LNCAP (cell line): ENCODE measurements around the gene ELFN1.

Source experiments
- TF ChIP-seq, protein P1 (sequence below): fragments of 450-650 bp; IDR thresholded peaks from 2 replicates; pipeline ENCODE4 v1.5.1; 2017; ENCODE audit warnings: mild to moderate bottlenecking

The ELFN1 gene

DNA sequence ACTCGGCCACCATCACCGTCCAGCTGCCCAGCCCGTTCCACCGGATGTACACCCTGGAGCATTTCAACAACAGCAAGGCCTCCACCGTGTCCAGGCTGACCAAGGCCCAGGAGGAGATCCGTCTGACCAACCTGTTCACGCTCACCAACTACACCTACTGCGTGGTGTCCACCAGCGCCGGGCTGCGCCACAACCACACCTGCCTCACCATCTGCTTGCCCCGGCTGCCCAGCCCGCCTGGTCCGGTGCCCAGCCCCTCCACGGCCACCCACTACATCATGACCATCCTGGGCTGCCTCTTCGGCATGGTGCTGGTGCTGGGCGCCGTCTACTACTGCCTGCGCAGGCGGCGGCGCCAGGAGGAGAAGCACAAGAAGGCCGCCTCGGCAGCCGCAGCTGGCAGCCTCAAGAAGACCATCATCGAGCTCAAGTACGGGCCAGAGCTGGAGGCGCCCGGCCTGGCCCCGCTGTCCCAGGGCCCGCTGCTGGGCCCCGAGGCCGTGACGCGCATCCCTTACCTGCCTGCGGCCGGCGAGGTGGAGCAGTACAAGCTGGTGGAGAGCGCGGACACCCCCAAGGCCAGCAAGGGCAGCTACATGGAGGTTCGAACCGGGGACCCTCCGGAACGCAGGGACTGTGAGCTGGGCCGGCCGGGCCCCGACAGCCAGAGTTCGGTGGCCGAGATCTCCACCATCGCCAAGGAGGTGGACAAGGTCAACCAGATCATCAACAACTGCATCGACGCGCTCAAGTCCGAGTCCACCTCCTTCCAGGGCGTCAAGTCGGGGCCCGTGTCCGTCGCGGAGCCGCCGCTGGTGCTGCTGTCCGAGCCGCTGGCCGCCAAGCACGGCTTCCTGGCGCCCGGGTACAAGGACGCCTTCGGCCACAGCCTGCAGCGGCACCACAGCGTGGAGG is 75.8 kb downstream of the ELFN1 start:
- TF ChIP-seq, protein P1, sequence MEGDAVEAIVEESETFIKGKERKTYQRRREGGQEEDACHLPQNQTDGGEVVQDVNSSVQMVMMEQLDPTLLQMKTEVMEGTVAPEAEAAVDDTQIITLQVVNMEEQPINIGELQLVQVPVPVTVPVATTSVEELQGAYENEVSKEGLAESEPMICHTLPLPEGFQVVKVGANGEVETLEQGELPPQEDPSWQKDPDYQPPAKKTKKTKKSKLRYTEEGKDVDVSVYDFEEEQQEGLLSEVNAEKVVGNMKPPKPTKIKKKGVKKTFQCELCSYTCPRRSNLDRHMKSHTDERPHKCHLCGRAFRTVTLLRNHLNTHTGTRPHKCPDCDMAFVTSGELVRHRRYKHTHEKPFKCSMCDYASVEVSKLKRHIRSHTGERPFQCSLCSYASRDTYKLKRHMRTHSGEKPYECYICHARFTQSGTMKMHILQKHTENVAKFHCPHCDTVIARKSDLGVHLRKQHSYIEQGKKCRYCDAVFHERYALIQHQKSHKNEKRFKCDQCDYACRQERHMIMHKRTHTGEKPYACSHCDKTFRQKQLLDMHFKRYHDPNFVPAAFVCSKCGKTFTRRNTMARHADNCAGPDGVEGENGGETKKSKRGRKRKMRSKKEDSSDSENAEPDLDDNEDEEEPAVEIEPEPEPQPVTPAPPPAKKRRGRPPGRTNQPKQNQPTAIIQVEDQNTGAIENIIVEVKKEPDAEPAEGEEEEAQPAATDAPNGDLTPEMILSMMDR = no peak

DNA sequence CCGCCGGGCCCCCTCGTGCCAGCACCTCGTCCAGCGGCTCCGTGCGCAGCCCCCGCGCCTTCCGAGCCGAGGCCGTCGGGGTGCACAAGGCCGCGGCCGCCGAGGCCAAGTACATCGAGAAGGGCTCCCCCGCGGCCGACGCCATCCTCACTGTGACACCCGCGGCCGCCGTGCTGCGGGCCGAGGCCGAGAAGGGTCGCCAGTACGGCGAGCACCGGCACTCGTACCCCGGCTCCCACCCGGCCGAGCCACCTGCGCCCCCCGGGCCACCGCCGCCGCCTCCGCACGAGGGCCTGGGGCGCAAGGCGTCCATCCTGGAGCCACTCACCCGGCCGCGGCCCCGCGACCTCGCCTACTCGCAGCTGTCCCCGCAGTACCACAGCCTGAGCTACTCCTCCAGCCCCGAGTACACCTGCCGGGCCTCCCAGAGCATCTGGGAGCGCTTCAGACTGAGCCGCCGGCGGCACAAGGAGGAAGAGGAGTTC is 76.5 kb downstream of the ELFN1 start:
- TF ChIP-seq, protein P1 = no peak

DNA sequence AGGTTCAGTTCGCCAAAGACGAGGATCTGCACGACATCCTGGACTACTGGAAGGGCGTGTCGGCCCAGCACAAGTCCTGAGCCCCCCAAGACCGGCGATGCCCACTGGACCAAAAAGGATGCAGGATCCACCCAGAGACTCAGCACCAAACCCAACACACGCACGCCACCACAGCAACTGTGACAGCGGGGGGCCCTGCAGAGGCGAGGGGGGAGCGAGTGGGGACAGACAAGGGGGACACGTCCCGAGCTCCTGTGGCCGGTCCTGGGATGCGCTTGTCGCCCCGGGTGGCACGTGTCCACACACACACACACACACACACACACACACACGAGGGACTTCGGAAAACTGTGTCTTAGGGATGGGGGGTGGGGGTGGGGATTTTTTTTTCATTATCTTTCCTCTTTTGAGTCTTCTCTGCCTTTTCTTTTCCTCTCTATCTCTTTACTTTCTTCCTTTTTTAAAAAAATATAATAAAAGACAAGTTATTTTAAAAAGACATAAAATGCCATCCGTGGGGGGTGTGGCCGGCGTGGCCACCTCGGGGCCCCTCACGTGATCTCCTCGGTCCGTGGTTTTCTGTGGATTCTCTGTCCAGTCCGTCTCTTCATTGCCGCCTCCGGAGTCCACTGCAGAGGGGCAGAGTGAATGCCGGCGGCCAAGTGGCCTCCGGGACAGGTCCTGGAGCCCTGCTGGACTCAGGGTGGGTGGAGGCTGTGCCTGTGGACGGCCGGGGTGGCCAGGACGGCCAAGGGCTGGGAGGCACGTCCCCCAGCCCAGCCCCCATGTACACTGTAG is 77.1 kb downstream of the ELFN1 start:
- TF ChIP-seq, protein P1 = no peak

DNA sequence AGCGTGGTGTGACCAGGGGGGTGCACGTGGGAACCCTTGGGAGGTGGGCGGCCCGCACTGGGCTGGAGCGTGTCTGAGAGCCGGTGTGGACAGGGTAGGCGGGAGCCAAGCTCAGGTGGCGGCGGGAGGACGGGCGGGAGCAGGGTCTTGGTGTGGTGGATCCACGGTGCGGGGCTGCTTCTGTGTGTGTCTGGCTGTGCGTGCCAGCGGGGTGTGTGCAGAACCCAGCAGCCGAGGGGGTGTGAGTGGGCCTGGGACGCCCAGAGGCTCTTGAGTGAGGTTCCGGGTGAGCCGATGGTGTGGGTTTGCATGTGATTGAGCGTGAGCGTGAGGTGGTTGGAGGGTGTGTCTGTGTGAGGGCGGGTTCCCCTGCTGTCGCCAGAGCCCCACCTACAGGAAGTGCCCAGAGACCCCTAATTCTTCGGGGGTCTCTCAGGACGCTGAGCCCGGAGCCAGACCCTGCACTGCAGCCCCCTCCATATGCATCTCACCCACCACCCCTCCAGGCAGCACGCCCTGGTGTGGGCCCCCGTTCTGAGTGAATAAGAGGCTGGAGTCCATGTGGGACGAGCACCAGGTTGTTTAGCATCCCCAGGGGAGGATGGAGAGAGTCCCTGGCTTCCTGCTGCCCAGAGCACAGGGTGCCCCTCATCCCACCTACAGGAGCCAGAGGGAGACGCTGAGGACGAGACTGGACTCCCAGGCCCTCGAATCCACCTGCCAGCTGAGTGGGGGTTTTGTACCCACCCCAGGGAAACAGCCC is 78.2 kb downstream of the ELFN1 start:
- TF ChIP-seq, protein P1 = no peak

DNA sequence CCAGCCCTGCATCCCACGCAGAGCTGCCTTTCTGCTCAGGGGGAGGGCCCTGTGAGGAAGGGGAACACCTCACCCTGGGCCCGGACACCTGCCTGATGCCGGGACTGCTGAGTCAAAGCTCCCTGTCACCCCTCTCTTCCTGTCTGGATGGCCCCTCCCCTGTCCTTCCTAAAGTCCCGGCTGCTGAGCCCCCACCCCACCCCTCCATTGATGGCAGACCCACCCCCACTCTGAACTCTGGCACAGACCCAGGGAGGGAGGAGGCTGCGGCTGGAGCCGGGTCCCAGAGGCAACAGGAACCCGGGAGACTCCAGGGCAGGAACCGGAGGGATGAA is 78.7 kb downstream of the ELFN1 start:
- TF ChIP-seq, protein P1 = no peak

DNA sequence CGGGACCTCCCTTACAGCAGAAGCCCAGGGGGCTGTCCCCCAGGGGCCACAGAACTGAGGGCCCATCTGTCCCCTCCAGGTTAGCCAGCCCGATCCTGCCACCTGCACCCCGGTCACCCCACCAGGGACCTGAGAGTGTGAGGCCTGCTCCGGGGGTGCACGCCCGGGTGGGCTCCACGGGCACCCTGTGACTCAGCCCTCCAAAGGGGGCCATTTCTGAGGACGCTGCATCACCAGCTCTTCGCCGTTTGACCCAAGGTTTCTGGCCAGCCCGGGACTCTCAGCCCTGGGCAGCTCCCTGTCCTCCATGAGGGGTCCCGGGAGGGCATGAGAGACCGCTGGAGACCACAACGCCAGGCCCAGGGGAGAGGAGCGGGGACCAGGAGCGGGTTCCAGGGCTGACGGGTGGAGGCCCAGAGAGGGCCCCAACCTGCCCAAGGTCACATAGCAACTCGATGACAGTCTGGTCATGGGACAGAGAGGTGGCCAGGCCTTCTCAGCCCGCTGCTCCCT is 79.3 kb downstream of the ELFN1 start:
- TF ChIP-seq, protein P1 = no peak
